ENCODE measurements around the gene CCBE1.
A peak's percentile ranks its signal among the peaks of the same experiment; 100 is the strongest.

The CCBE1 gene

GRCh38 chr18:59633961-59634485, 63.2 kb downstream of the CCBE1 start:
- no peak for TF ChIP-seq CTCF (IDR thresholded peaks at IDR 0.05; ENCODE audit: low read depth, low read length, missing control alignments)
- in situ Hi-C loops (cut with HindIII; ENCODE audit: low sequenced_read_pairs), result no loop called here
- H3K4me3 ChIP-seq (ENCODE audit: low read depth, low read length), result no peak overlapping the region
- DNase-seq (ENCODE audit: low read depth), result peak; percentile 49

- in situ Hi-C loops (cut with HindIII; ENCODE audit: low sequenced_read_pairs), result no loop called here
- no peak overlapping the region for H3K4me3 ChIP-seq (ENCODE audit: low read depth, low read length)
- no peak for TF ChIP-seq CTCF (IDR thresholded peaks at IDR 0.05; ENCODE audit: low read depth, low read length, missing control alignments)
- DNase-seq (ENCODE audit: low read depth), result no peak
Measured at GRCh38 chr18:59633317-59633716, 63.9 kb downstream of the CCBE1 start.

- DNase-seq (ENCODE audit: low read depth), result peak; percentile 29
- TF ChIP-seq CTCF (IDR thresholded peaks at IDR 0.05; ENCODE audit: low read depth, low read length, missing control alignments), result peak; percentile 85
- in situ Hi-C loops (cut with HindIII; ENCODE audit: low sequenced_read_pairs), result no loop called here
- H3K4me3 ChIP-seq (ENCODE audit: low read depth, low read length), result no peak overlapping the region
Measured at GRCh38 chr18:59631583-59632181, 65.5 kb downstream of the CCBE1 start.

- in situ Hi-C loops (cut with HindIII; ENCODE audit: low sequenced_read_pairs), result no loop called here
- H3K4me3 ChIP-seq (ENCODE audit: low read depth, low read length), result no peak overlapping the region
- no peak for TF ChIP-seq CTCF (IDR thresholded peaks at IDR 0.05; ENCODE audit: low read depth, low read length, missing control alignments)
- DNase-seq (ENCODE audit: low read depth), result no peak
Measured at GRCh38 chr18:59629894-59630293, 67.3 kb downstream of the CCBE1 start.

GRCh38 chr18:59628995-59629394, 68.2 kb downstream of the CCBE1 start:
- in situ Hi-C loops (cut with HindIII; ENCODE audit: low sequenced_read_pairs), result no loop called here
- H3K4me3 ChIP-seq (ENCODE audit: low read depth, low read length), result no peak overlapping the region
- TF ChIP-seq CTCF (IDR thresholded peaks at IDR 0.05; ENCODE audit: low read depth, low read length, missing control alignments), result no peak
- no peak for DNase-seq (ENCODE audit: low read depth)

GRCh38 chr18:59627414-59627813, 69.8 kb downstream of the CCBE1 start:
- in situ Hi-C loops (cut with HindIII; ENCODE audit: low sequenced_read_pairs), result no loop called here
- H3K4me3 ChIP-seq (ENCODE audit: low read depth, low read length), result no peak overlapping the region
- no peak for DNase-seq (ENCODE audit: low read depth)
- TF ChIP-seq CTCF (IDR thresholded peaks at IDR 0.05; ENCODE audit: low read depth, low read length, missing control alignments), result no peak

Data from astrocyte of the cerebellum (primary cell).